ENCODE data around the gene CCNJL. TPM values are rescaled to one million over a fixed set of nuclear protein-coding genes. Genes with fewer than 3 reads are reported as not detected.

CCNJL gene
- total RNA-seq, 1 donor from 2014 or later = 11.4 TPM

- no peak for TF ChIP-seq CTCF (IDR thresholded peaks at IDR 0.05)
- H3K27ac Mint-ChIP-seq (ENCODE audit: unreplicated experiment) = peak overlapping the region; percentile 87
- H3K9me3 Mint-ChIP-seq (ENCODE audit: low read depth) = no peaks in the 10 kb centered on the region
- peaks cover 4% of the 10 kb centered on the region for H3K36me3 Mint-ChIP-seq (ENCODE audit: low read depth)
- H3K4me1 Mint-ChIP-seq (ENCODE audit: low read depth) = peaks cover 28% of the 10 kb centered on the region
- no peak for DNase-seq (ENCODE audit: low spot score)
- no peaks in the 10 kb centered on the region for H3K27me3 Mint-ChIP-seq (ENCODE audit: low read depth)
- H3K4me3 Mint-ChIP-seq (ENCODE audit: unreplicated experiment) = no peak overlapping the region
Measured at GRCh38 chr5:160271836-160272235, 40.5 kb downstream of the CCNJL start.

GRCh38 chr5:160271396-160271795 is 41.0 kb downstream of the CCNJL start:
- H3K4me1 Mint-ChIP-seq (ENCODE audit: low read depth) = peaks cover 28% of the 10 kb centered on the region
- no peaks in the 10 kb centered on the region for H3K9me3 Mint-ChIP-seq (ENCODE audit: low read depth)
- H3K27me3 Mint-ChIP-seq (ENCODE audit: low read depth) = no peaks in the 10 kb centered on the region
- no peak for TF ChIP-seq CTCF (IDR thresholded peaks at IDR 0.05)
- H3K27ac Mint-ChIP-seq (ENCODE audit: unreplicated experiment) = peak overlapping the region; percentile 87
- peaks cover 4% of the 10 kb centered on the region for H3K36me3 Mint-ChIP-seq (ENCODE audit: low read depth)
- no peak for DNase-seq (ENCODE audit: low spot score)
- H3K4me3 Mint-ChIP-seq (ENCODE audit: unreplicated experiment) = peak overlapping the region; percentile 29

GRCh38 chr5:160270704-160271103 is 41.7 kb downstream of the CCNJL start:
- no peak for DNase-seq (ENCODE audit: low spot score)
- H3K4me1 Mint-ChIP-seq (ENCODE audit: low read depth) = peaks cover 28% of the 10 kb centered on the region
- peaks cover 3% of the 10 kb centered on the region for H3K36me3 Mint-ChIP-seq (ENCODE audit: low read depth)
- H3K9me3 Mint-ChIP-seq (ENCODE audit: low read depth) = no peaks in the 10 kb centered on the region
- no peaks in the 10 kb centered on the region for H3K27me3 Mint-ChIP-seq (ENCODE audit: low read depth)
- H3K27ac Mint-ChIP-seq (ENCODE audit: unreplicated experiment) = peak overlapping the region; percentile 54
- no peak for TF ChIP-seq CTCF (IDR thresholded peaks at IDR 0.05)
- no peak overlapping the region for H3K4me3 Mint-ChIP-seq (ENCODE audit: unreplicated experiment)

- TF ChIP-seq CTCF (IDR thresholded peaks at IDR 0.05) = no peak
- H3K27ac Mint-ChIP-seq (ENCODE audit: unreplicated experiment) = no peak overlapping the region
- H3K4me3 Mint-ChIP-seq (ENCODE audit: unreplicated experiment) = no peak overlapping the region
- peaks cover 22% of the 10 kb centered on the region for H3K4me1 Mint-ChIP-seq (ENCODE audit: low read depth)
- no peaks in the 10 kb centered on the region for H3K9me3 Mint-ChIP-seq (ENCODE audit: low read depth)
- no peak for DNase-seq (ENCODE audit: low spot score)
- H3K36me3 Mint-ChIP-seq (ENCODE audit: low read depth) = no peaks in the 10 kb centered on the region
- no peaks in the 10 kb centered on the region for H3K27me3 Mint-ChIP-seq (ENCODE audit: low read depth)
Measured at GRCh38 chr5:160269017-160269416, 43.3 kb downstream of the CCNJL start.

- DNase-seq (ENCODE audit: low spot score) = no peak
- no peaks in the 10 kb centered on the region for H3K27me3 Mint-ChIP-seq (ENCODE audit: low read depth)
- H3K4me3 Mint-ChIP-seq (ENCODE audit: unreplicated experiment) = no peak overlapping the region
- peaks cover 23% of the 10 kb centered on the region for H3K4me1 Mint-ChIP-seq (ENCODE audit: low read depth)
- no peaks in the 10 kb centered on the region for H3K9me3 Mint-ChIP-seq (ENCODE audit: low read depth)
- TF ChIP-seq CTCF (IDR thresholded peaks at IDR 0.05) = no peak
- H3K36me3 Mint-ChIP-seq (ENCODE audit: low read depth) = no peaks in the 10 kb centered on the region
- no peak overlapping the region for H3K27ac Mint-ChIP-seq (ENCODE audit: unreplicated experiment)
Measured at GRCh38 chr5:160268121-160268520, 44.2 kb downstream of the CCNJL start.
